Stimulated activated naive CD4-positive, alpha-beta T cell (primary cell): ENCODE data around the gene GJD4.

ENCODE experiments used
- DNase-seq, 6 experiments: peaks; one replicate each; lab custom pipeline; 2025; lab: John Stamatoyannopoulos, UW

Gene GJD4

DNA sequence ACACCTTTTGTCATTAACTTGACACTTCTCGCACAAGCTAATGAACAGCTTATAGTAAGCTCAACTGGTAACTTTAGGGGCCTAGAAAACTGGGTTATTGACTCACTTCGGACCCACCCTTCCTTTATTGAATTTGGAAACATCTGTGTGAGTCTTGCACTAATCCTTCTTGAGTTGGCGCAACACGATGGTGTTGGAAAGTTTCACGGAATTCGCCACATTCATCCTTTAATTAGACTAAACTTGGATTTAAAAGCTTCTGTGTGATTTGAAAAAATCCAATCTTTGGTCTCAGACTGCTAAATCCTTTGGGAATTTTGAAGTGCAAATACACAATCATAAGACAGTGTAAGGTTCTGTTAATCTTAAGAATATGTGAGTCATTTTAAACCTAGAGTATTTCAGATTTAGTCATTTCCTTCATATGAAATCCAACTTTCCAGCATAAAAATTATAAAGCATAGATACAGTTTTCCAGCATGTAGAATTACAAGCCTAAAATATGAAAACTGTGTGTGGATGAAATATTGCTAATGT, 21.9 kb downstream of the GJD4 start:
- DNase-seq: no peak

GRCh38 chr10:35631404-35631803, 26.3 kb downstream of the GJD4 start:
- no peak for DNase-seq

GRCh38 chr10:35632027-35632426, 26.9 kb downstream of the GJD4 start:
- DNase-seq: no peak

DNA sequence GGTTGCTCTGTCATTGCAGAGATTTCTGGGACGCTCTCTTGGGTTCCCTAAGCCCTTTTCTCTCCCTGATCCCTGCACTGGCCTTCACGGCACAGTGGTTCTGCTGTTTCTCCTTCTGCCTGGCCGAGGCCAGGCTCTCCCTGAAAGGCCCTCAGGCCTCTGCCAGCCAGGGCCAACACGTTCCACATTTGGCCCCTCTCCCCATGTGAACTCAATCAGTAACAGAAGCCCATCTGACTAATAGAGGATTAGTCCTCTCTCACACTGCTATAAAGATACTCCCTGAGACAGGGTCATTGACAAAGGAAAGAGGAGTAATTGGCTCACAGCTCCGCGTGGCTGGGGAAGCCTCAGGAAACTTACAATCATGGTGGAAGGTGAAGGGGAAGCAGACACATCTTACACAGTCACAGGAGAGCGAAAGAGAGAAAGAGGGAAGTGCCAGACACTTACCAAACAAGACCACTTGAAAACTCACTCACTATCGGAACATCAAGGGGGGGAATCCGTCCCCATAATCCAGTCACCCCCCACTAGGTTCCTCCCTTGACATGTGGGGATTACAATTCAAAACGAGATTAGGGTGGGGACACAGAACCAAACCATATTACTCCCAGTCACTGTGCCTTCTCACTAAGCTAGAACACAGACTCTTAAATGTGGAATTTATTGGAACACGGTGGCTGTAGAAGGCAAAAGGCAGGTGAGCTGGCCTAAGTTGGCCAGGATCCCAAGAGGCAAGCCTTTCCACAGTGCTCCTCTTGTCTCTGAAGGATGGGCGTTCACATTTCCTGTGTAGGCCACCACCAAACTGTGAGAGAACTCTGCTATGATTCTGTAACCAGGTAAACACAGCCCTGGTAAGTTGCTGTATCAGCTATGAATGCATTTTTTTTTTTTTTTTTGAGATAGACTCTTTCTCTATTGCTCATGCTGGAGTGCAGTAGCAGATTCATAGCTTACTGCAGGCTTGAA, 28.2 kb downstream of the GJD4 start:
- DNase-seq: no peak

DNA sequence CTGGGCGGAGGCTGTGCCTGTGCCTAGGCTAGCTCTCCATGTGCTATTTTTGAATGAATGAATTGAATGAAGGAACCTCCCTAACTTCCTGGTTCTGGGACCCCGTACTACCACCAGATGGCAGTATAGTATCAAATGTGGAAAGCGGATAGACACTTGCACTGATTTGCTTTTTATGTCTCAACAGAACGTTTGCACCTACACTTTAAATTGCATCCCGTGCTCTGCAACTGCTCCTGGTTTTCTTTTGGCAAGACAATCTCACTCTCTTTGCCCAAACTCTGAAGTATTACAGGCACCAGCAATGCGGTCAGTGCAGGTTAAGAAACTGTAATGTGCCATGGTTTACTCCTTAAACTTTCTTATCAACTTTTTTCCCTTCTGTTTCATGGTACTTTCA, 30.4 kb downstream of the GJD4 start:
- DNase-seq: peak in 5 of 6 experiments; percentile 3 to 72 (median 23)

- DNase-seq: no peak
Measured at GRCh38 chr10:35636956-35637355, 31.8 kb downstream of the GJD4 start.

GRCh38 chr10:35637462-35637861, 32.3 kb downstream of the GJD4 start:
- DNase-seq: no peak

DNA sequence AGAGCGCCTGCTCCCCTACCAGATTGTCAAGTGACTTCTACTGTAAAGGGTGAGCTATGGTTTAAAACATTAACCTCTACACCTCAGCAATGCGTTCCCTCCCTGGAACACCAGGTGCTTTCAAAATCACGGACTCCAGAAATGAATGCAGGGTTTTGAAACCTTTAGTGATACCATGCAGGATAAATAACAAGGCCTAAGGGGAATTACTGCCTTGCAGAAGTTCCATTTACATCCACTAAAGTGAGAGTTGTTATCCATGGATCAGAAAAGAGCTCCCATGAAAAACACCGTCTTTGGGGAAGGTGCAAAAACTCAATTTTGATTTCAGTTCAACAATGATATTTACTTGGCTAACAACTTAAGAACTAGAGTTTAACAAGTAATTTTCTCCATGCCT, 33.0 kb downstream of the GJD4 start:
- no peak for DNase-seq

GRCh38 chr10:35639021-35639727, 34.0 kb downstream of the GJD4 start:
- no peak for DNase-seq

GRCh38 chr10:35639728-35640401, 34.7 kb downstream of the GJD4 start:
- peak in 1 of 6 experiments; percentile 12 for DNase-seq

DNA sequence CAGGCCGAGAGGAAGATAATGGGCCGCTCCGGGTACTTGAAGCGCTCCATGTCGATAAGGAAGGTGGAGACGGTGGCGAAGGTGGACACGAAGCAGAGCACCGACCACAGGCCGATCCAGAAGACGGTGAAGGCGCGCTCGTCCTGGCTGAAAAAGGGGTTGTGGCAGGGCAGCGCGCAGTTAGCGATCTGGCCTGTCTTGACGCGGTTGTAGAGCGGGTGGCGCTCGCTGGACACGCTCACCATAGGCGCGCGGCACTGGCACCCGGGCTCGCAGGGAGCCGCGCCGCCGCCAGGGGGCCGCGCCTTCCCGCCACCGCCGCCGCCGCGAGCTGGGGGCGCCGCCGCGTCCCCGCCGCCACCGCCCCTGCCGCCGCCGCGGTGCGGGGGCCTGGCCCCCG, 35.3 kb downstream of the GJD4 start:
- peak in 4 of 6 experiments; percentile 2 to 29 (median 11) for DNase-seq

GRCh38 chr10:35640951-35641675, 36.0 kb downstream of the GJD4 start:
- peak in 4 of 6 experiments; percentile 6 to 51 (median 16) for DNase-seq

DNA sequence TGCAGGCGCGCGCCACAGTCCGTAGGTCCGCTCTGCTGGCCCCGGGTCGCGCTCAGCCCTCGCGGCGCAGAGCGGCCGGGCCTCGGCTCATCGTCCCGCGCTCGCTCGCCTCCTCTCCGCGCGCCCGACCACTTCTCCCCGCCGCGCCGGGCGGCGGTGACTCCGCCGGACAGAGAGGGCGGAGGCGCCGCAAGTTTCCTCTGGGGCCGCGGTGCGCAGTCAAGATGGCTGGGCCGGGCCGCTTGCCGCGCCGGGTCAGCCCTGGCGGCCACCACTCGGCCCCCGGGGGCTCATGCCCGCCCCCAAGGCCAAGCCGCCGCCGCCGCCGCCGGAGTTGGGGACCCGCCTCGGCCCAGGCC, 36.5 kb downstream of the GJD4 start:
- no peak for DNase-seq

DNA sequence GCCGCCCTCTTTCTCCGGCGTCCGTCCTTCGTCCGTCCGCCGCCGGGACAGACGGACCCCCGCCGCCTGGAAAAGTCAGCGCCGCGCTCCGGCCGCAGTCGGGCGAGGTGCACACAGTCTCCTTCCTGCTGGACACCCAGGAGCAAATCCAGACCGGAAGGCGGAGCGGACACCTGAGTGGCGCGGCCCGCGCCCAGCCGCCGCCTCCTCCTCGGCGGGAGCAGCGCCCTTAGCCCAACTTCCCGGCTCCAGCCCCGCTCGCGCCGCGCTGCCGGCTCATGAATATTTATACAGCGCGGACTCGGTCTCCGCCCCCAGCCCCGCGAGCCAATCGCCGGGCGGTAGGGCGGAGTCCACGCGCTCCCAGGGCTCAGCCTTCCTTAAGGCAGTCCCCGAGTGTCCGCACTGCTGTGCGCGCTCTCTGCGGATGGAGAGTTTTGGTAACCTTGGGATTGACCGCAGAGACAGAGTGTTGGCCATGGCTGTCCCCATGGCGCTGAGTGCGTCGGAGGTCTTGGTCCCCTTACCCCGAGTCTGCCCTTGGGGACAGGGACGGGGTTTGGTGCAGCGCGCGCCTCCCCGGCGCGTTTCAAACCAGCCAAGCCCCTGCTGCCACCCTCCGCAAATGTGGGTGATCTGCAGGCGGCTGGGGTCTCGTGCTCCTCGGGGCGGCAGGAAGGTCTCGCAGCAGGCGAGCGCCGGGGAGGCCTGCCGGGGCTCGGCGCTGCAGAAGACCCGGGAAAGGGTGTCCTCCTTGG, 37.1 kb downstream of the GJD4 start, which contains the start of gene FZD8:
TSS of gene FZD8 (minus strand) at position 262 of the 758 bp plus-strand sequence. CDS start 867 bp downstream, outside the sequence.
- DNase-seq: peak in 5 of 6 experiments; percentile 47 to 67 (median 55)

- no peak for DNase-seq
Measured at GRCh38 chr10:35642793-35643114, 37.6 kb downstream of the GJD4 start.

DNA sequence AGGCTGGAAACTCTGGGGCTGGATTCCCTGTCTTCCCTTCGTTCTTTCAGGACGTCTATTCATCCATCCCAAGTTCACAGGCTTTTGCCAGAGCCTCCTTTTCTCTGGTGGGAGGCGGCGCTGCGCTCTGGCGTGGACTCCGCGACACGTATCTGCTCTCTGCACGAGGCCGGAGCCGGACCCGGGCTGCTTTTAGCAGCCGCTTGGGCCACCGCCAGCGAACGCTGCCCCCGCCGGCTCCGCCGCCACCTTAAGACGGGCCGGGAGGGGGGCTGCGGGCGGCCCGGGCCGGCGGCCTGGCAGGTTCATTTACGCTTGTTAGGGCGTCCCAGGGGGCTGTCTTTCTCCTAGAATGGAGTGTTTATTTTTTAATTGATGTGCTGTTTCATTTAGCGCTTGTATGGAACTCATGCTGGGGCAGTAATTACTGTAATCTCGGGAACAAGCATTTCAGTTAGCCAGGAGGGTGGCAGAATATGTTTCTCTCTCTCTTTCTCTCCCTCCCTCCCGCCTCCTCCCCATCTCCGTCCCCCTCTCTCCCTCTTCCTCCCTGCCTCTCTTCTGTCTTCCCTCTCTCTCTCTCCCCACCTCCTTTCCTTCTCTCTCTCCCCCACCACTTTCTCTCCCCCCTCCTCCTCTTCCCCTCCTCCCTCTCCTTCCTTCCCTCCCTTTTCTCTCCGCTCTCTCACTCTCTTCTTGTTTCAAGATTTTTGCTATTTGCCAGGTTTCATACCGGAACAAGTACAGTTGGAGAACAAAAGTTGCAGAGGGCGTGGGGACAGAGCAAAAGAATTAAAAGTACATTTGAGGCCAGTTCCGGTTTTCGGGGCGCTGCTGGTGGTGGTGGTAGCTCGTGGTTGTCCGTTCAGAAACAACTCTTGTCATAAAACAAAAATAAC, 38.3 kb downstream of the GJD4 start:
- DNase-seq: peak in 4 of 6 experiments; percentile 2 to 21 (median 12)

DNA sequence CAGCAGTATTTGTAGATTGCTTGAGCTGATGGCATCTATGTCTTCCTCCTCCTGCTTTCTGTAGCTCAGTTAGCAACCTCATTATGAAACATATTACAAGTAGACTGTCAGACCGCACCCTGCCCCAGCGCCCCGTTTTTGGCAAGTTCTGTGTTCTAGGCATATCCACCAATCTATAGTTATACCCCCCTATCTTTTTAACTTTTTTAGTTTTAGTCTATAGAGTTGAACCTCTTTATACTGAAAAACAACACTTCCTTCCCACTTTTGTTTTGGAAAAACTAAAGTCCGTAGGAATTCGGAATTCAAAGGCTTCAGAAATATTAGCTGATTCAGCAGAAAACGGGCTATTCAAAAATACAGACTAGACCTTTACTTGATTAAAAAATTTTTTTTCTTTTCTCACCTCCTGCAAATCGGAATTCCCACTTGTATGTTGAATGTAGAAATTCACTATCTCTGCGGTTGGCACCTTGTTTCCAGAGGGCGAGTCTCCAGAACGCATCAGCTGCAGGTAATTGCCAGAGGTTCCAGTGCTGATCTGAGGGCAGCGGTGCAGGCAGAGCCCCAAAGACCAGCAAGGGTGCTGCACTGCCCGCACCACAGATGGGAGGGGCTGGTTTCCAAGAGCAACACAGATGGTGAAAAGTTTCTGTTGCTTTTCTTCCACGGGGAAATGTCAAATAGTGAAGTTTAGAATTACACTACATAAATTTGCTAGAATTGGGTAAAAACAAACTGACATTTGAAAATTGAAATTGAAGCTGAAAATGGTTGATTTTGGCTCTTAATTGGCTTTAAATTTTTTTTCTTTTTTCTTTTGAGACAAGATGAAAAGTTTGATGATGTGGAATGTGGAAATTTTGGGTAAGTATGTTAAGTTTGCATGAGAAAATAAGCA, 39.2 kb downstream of the GJD4 start:
- DNase-seq: no peak

GRCh38 chr10:35650894-35651293, 45.8 kb downstream of the GJD4 start:
- no peak for DNase-seq

DNA sequence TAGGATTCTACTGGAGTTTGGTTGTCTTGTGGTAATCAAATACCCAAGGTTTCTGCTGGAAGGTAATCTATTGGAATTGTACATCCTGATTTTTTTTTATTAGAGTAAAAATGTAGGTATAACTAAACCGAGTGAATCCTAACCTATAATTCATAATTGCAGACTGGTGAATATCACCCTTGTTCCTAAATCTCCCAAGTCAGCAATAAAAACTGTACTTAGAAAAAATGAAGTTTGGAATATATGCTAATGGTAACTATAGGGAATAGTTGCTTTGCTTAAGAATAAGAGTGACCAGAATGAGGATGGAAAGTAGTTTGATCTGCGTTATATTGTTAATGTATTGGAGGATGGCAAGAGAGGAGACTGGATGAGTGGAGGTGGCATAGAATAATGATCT, 47.7 kb downstream of the GJD4 start:
- no peak for DNase-seq
